Vagina (tissue), 2 donors: ENCODE results near the gene CREBL2. TPM values are rescaled to one million over a fixed set of nuclear protein-coding genes. Genes with fewer than 3 reads are reported as not detected.
A peak's percentile ranks its signal among the peaks of the same experiment; 100 is the strongest.
"Not testable (repeated sequence)": the region's sequence is repeated elsewhere in the genome, so short reads cannot be mapped to it uniquely, and the experiment has no call there.

ENCODE experiments used
- DNase-seq, 2 donors: peaks; one replicate each; pipeline ENCODE4 v3.0.0-alpha.2; 2017; ENCODE audit errors: extremely low spot score in 2 of 2
- H3K27ac ChIP-seq: fragments of 200-600 bp; sonication (generic); one replicate; pipeline ENCODE4 v1.5.1; 2019
- H3K27me3 ChIP-seq: fragments of 200-600 bp; sonication (generic); one replicate; pipeline ENCODE4 v1.5.1; 2019
- H3K36me3 ChIP-seq, 2 donors: fragments of 200-600 bp; sonication (generic); one replicate each; pipeline ENCODE4 v1.5.1; 2017 to 2019
- H3K4me1 ChIP-seq: fragments of 200-600 bp; sonication (generic); one replicate; pipeline ENCODE4 v1.5.1; 2019
- H3K4me3 ChIP-seq, 2 donors: fragments of 200-600 bp; sonication (generic); 1 replicate in 1 of 2; 2 replicates in 1 of 2; pipeline ENCODE4 v1.5.1; 2016 to 2019
- H3K9me3 ChIP-seq: fragments of 200-600 bp; sonication (generic); one replicate; pipeline ENCODE4 v1.5.1; 2019
- CTCF ChIP-seq, 3 experiments: fragments of 450-650 bp in 2 of 3; fragments of 200-600 bp in 1 of 3; sonication (generic) in 1 of 3; IDR thresholded peaks; one replicate each; pipeline ENCODE4 v1.5.1; 2017 to 2019; ENCODE audit warnings: antibody characterized with exemption in 3 of 3, mild to moderate bottlenecking in 2 of 3, moderate library complexity in 2 of 3
- POLR2A ChIP-seq, 2 donors: fragments of 450-650 bp; IDR thresholded peaks; one replicate each; pipeline ENCODE4 v1.6.1; 2017; ENCODE audit warnings: antibody characterized with exemption in 2 of 2, mild to moderate bottlenecking in 2 of 2, moderate library complexity in 2 of 2
- POLR2AphosphoS5 ChIP-seq, 2 donors: sonication (generic); formaldehyde crosslinking; IDR thresholded peaks; one replicate each; pipeline ENCODE4 v1.9.0; 2017; ENCODE audit warnings: antibody characterized with exemption in 2 of 2, mild to moderate bottlenecking in 2 of 2, low read depth in 1 of 2; ENCODE audit not compliant: insufficient read depth in 1 of 2
- intact Hi-C: fragments of 100-400 bp; cut with DNase I; formaldehyde crosslinking; loops from one replicate; pipeline ENCODE4 v1.15.1; 2023
- total RNA-seq: library from RNA; depleted of rRNA; stranded (reverse); fragments of >200 nt; gene quantifications from one replicate; pipeline ENCODE4 v1.2.3, GENCODE V29; 2016

CREBL2 gene
- total RNA-seq, 1 donor from 2014 or later, result 29.0 TPM

DNA sequence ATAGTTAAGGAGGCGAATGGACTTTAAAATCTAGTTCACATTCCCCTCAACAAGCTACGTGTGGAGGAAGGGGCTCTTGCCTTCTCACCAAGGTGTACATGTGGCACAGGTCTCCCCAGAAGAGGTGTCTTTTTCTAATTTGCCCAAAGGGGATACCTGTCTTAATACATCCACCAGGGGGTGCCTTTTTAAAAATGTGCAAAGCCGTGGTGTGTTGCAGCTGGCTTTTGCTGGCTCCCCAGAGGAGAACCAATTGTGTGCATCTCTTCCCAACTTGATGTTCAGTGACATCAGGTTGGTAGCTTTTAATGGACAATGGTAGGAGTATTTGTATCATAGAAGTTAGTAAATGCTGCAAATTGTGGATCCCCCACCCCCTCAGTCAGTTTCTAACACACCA, 33.8 kb downstream of the CREBL2 start:
- Histone ChIP-seq H3K4me1 (no peaks in the 10 kb centered on the region), H3K27ac (no peak overlapping the region), H3K4me3 (no peak overlapping the region), H3K27me3 (no peaks in the 10 kb centered on the region), H3K36me3 (peaks cover 0 to 18% of the 10 kb centered on the region in 2 donors), H3K9me3 (peaks cover 15% of the 10 kb centered on the region)
- intact Hi-C loops, result no loop called here
- DNase-seq, result no peak
- no peak for TF ChIP-seq POLR2AphosphoS5 (IDR thresholded peaks at IDR 0.05; ENCODE audit: insufficient read depth in 1 of 2, low read depth in 1 of 2)
- peak in 1 of 3 experiments; percentile 15 for TF ChIP-seq CTCF (IDR thresholded peaks at IDR 0.05)
- TF ChIP-seq POLR2A (IDR thresholded peaks at IDR 0.05), result no peak

DNA sequence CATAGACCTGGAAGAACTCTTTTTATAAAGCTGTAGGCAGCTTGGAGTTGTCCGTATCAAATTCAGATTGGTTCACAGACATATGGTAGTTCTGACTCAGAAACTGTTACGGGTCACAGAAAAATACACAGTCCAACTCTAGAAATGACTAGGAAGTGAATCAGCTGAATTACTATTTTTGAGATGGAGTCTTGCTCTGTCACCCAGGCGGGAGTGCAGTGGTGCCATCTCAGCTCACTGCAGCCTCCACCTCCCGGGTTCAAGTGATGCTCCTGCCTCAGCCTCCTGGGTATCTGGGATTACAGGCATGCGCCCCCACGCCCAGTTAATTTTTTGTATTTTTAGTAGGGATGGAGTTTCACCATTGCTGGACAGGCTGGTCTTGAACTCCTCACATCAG, 34.3 kb downstream of the CREBL2 start:
- intact Hi-C loops, result not testable (repeated sequence)

GRCh38 chr12:12646483-12647072, 34.9 kb downstream of the CREBL2 start:
- H3K4me1 ChIP-seq, result no peaks in the 10 kb centered on the region
- H3K9me3 ChIP-seq, result peaks cover 15% of the 10 kb centered on the region
- TF ChIP-seq POLR2AphosphoS5 (IDR thresholded peaks at IDR 0.05; ENCODE audit: insufficient read depth in 1 of 2, low read depth in 1 of 2) (no peak), CTCF (IDR thresholded peaks at IDR 0.05) (no peak), POLR2A (IDR thresholded peaks at IDR 0.05) (no peak)
- H3K27ac ChIP-seq, result no peak overlapping the region
- DNase-seq, result no peak
- intact Hi-C loops, result no loop called here
- peaks cover 0 to 18% of the 10 kb centered on the region in 2 donors for H3K36me3 ChIP-seq
- H3K4me3 ChIP-seq, result no peak overlapping the region
- H3K27me3 ChIP-seq, result no peaks in the 10 kb centered on the region

More for the DNA sequence above, 34.3 kb downstream of the CREBL2 start:
- not testable (repeated sequence) for H3K4me3 ChIP-seq, H3K4me1 ChIP-seq, H3K27me3 ChIP-seq, H3K27ac ChIP-seq, DNase-seq
- Histone ChIP-seq H3K36me3 (peaks cover 0 to 18% of the 10 kb centered on the region in 2 donors), H3K9me3 (peaks cover 15% of the 10 kb centered on the region)

GRCh38 chr12:12648284-12648683, 36.6 kb downstream of the CREBL2 start:
- DNase-seq, result no peak
- H3K36me3 ChIP-seq, result peaks cover 0 to 5% of the 10 kb centered on the region in 2 donors
- H3K27me3 ChIP-seq, result no peaks in the 10 kb centered on the region
- peaks cover 15% of the 10 kb centered on the region for H3K9me3 ChIP-seq
- TF ChIP-seq POLR2A (IDR thresholded peaks at IDR 0.05) (no peak), CTCF (IDR thresholded peaks at IDR 0.05) (no peak), POLR2AphosphoS5 (IDR thresholded peaks at IDR 0.05; ENCODE audit: insufficient read depth in 1 of 2, low read depth in 1 of 2) (no peak)
- no peaks in the 10 kb centered on the region for H3K4me1 ChIP-seq
- intact Hi-C loops, result no loop called here
- no peak overlapping the region for H3K27ac ChIP-seq
- no peak overlapping the region for H3K4me3 ChIP-seq

DNA sequence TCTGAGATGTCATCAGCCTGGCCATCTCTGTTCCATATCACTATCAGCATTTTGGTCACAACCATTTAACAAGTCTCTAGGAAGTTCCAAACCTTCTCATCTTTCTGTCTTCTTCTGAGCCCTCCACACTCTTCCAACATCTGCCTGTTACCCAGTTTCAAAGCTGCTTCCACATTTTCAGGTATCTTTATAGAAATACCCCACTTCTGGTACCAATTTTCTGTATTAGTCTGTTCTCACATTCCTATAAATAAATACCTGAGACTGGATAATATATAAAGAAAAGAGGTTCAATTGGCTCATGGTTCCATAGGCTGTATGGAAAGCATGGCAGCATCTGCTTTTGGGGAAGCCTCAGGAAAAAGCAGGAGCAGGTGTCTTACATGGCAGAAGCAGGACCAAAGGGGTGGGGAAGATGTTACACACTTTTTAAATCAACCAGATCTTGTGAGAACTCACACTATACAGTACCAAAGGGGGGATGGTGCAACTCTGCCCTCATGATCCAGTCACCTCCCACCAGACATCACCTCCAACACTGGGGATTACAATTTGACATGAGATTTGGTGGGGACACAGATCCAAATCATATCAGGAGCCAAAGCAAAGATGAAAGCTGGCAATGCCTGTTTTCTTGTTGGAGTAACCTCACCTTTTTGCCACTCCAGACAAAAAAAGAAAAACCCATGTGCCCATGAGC, 37.4 kb downstream of the CREBL2 start:
- no peak for TF ChIP-seq POLR2A (IDR thresholded peaks at IDR 0.05)
- TF ChIP-seq POLR2AphosphoS5 (IDR thresholded peaks at IDR 0.05; ENCODE audit: insufficient read depth in 1 of 2, low read depth in 1 of 2), result no peak
- no peak for TF ChIP-seq CTCF (IDR thresholded peaks at IDR 0.05)
- Histone ChIP-seq H3K4me3 (no peak overlapping the region), H3K27ac (no peak overlapping the region), H3K27me3 (no peaks in the 10 kb centered on the region), H3K36me3 (peaks cover 0 to 5% of the 10 kb centered on the region in 2 donors), H3K4me1 (no peaks in the 10 kb centered on the region), H3K9me3 (peaks cover 15% of the 10 kb centered on the region)
- DNase-seq, result no peak
- intact Hi-C loops, result no loop called here
